Measurements from ENCODE around the gene EEFSEC. TPM values are rescaled to one million over a fixed set of nuclear protein-coding genes. Genes with fewer than 3 reads are reported as not detected.

EEFSEC gene
- total and polyA plus RNA-seq, 2 of the 8 experiments (the other 6 are each of a cell fraction or from before 2014, with no cell fraction given): 13.1 to 19.8 TPM

DNA sequence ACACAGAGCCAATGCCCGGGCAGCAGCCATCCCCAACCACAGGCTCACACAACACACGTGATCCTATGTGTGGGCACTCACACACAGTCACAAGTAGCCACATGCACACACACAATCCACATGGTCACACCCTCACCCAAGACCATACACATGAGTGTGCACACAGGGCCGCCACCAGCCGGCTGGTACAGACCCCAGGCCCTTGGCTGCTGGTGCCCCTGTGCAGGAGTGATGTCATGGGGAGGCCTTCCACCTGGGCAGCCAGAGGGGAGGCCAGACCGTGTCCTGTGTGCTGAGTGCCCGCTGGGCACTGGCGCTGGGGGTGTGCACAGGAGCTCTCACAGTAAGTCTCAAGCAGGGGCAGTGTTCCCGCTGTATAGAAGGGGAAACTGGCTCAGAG lies 276.5 kb downstream of the EEFSEC start (continued):
- TF ChIP-seq, protein P1, sequence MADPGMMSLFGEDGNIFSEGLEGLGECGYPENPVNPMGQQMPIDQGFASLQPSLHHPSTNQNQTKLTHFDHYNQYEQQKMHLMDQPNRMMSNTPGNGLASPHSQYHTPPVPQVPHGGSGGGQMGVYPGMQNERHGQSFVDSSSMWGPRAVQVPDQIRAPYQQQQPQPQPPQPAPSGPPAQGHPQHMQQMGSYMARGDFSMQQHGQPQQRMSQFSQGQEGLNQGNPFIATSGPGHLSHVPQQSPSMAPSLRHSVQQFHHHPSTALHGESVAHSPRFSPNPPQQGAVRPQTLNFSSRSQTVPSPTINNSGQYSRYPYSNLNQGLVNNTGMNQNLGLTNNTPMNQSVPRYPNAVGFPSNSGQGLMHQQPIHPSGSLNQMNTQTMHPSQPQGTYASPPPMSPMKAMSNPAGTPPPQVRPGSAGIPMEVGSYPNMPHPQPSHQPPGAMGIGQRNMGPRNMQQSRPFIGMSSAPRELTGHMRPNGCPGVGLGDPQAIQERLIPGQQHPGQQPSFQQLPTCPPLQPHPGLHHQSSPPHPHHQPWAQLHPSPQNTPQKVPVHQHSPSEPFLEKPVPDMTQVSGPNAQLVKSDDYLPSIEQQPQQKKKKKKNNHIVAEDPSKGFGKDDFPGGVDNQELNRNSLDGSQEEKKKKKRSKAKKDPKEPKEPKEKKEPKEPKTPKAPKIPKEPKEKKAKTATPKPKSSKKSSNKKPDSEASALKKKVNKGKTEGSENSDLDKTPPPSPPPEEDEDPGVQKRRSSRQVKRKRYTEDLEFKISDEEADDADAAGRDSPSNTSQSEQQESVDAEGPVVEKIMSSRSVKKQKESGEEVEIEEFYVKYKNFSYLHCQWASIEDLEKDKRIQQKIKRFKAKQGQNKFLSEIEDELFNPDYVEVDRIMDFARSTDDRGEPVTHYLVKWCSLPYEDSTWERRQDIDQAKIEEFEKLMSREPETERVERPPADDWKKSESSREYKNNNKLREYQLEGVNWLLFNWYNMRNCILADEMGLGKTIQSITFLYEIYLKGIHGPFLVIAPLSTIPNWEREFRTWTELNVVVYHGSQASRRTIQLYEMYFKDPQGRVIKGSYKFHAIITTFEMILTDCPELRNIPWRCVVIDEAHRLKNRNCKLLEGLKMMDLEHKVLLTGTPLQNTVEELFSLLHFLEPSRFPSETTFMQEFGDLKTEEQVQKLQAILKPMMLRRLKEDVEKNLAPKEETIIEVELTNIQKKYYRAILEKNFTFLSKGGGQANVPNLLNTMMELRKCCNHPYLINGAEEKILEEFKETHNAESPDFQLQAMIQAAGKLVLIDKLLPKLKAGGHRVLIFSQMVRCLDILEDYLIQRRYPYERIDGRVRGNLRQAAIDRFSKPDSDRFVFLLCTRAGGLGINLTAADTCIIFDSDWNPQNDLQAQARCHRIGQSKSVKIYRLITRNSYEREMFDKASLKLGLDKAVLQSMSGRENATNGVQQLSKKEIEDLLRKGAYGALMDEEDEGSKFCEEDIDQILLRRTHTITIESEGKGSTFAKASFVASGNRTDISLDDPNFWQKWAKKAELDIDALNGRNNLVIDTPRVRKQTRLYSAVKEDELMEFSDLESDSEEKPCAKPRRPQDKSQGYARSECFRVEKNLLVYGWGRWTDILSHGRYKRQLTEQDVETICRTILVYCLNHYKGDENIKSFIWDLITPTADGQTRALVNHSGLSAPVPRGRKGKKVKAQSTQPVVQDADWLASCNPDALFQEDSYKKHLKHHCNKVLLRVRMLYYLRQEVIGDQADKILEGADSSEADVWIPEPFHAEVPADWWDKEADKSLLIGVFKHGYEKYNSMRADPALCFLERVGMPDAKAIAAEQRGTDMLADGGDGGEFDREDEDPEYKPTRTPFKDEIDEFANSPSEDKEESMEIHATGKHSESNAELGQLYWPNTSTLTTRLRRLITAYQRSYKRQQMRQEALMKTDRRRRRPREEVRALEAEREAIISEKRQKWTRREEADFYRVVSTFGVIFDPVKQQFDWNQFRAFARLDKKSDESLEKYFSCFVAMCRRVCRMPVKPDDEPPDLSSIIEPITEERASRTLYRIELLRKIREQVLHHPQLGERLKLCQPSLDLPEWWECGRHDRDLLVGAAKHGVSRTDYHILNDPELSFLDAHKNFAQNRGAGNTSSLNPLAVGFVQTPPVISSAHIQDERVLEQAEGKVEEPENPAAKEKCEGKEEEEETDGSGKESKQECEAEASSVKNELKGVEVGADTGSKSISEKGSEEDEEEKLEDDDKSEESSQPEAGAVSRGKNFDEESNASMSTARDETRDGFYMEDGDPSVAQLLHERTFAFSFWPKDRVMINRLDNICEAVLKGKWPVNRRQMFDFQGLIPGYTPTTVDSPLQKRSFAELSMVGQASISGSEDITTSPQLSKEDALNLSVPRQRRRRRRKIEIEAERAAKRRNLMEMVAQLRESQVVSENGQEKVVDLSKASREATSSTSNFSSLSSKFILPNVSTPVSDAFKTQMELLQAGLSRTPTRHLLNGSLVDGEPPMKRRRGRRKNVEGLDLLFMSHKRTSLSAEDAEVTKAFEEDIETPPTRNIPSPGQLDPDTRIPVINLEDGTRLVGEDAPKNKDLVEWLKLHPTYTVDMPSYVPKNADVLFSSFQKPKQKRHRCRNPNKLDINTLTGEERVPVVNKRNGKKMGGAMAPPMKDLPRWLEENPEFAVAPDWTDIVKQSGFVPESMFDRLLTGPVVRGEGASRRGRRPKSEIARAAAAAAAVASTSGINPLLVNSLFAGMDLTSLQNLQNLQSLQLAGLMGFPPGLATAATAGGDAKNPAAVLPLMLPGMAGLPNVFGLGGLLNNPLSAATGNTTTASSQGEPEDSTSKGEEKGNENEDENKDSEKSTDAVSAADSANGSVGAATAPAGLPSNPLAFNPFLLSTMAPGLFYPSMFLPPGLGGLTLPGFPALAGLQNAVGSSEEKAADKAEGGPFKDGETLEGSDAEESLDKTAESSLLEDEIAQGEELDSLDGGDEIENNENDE (IDR thresholded peaks at IDR 0.05; ENCODE audit: insufficient replicate concordance, low read length): no peak
- no peak for TF ChIP-seq CREB1 (IDR thresholded peaks at IDR 0.05)
- TF ChIP-seq BCL11A (IDR thresholded peaks at IDR 0.05; ENCODE audit: low read depth in 2 of 2, low read length in 2 of 2): no peak
- TF ChIP-seq, protein P2, sequence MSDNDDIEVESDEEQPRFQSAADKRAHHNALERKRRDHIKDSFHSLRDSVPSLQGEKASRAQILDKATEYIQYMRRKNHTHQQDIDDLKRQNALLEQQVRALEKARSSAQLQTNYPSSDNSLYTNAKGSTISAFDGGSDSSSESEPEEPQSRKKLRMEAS (IDR thresholded peaks at IDR 0.05): no peak
- TF ChIP-seq POLR2AphosphoS5 (IDR thresholded peaks at IDR 0.05; ENCODE audit: low read depth, low read length): no peak
- no peak for TF ChIP-seq BACH1 (IDR thresholded peaks at IDR 0.05; ENCODE audit: low read length)
